GM19468 (cell line): ENCODE results near the gene CMTM4.
"Not testable (repeated sequence)": the region's sequence is repeated elsewhere in the genome, so short reads cannot be mapped to it uniquely, and the experiment has no call there.

ENCODE experiments used
- ATAC-seq: cut with Tn5 transposase; IDR thresholded peaks from one replicate; pipeline ENCODE4 v1.9.1; 2021; ENCODE audit warnings: mild to moderate bottlenecking, moderate library complexity, moderate number of reproducible peaks; ENCODE audit not compliant: unreplicated experiment; ENCODE audit errors: extremely low read depth

CMTM4 gene

DNA sequence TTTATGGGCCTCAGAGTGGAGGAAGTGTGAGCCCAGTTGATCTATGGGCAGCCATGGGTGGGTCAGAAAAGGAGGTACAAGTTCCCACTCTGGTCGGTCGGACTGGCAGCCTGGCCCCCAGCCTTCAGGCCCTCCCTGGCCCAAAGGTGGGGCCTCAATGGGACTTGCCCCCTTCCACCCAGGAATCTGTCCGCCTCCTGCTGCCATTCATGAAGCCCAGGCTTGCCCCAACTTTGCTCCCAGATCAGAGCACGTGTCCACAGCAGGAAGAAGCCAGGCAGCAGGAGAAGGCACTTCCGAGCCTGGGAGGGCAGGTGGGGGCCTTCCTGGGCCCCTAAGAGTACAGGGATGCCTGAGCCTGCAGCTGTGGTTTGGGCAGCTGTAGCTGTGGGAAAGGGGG lies 95.1 kb downstream of the CMTM4 start:
- ATAC-seq, result no peak

DNA sequence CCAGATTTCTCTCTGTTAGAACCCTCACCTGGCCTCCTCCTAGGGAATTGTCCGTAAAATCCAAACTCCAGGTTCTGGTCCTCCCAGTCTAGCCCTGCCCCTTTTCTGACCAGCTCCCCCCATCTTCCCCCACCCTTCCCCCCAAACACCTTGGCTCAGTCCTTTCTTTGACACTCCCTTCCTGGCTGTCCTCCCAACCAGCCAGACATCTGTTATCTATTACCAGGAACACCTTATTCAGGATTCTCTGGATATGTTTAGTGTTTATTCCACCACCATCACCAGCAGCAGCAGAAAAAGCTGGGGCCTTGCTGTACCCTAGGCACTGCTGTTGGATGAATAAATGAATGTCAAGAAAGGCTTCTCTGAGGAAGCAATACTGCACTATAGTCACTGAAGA lies 96.1 kb downstream of the CMTM4 start:
- ATAC-seq, result no peak

DNA sequence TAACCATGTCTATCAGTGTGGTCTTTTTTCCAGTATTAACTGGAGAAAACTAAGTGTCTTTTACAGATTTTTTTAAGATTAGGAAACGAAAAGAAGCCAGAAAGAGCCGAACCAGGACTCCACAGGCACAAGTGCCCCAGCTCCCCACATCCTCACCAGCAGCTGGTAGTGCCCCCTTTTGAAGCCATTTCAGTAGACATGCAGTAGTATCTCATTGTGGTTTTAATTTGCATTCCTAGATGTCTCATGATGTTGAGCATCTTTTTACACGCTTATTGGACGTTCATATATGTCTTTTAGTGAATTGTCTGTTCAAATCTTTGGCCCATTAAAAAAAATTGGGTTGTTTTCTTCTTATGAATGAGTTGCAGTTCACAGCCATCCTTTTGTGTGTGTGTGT lies 96.8 kb downstream of the CMTM4 start:
- ATAC-seq, result no peak

DNA sequence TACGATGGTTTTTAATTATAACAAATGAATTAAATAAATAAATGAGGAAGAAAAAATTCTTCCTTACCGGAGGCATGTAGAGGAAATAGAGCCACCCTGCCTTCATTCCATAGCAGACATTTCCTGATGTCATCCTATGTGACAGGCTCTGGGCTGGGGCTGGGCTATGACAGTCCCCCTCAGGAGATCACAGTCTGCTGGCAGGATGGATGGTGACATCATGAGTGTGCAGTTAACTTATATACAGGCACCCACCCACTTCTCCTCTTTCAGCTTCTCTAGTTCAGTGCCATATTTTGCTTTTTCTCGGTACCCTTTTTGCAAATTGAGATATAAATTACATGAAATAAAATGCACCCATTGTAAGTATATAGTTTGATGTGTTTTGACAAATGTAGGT lies 98.4 kb downstream of the CMTM4 start:
- no peak for ATAC-seq

DNA sequence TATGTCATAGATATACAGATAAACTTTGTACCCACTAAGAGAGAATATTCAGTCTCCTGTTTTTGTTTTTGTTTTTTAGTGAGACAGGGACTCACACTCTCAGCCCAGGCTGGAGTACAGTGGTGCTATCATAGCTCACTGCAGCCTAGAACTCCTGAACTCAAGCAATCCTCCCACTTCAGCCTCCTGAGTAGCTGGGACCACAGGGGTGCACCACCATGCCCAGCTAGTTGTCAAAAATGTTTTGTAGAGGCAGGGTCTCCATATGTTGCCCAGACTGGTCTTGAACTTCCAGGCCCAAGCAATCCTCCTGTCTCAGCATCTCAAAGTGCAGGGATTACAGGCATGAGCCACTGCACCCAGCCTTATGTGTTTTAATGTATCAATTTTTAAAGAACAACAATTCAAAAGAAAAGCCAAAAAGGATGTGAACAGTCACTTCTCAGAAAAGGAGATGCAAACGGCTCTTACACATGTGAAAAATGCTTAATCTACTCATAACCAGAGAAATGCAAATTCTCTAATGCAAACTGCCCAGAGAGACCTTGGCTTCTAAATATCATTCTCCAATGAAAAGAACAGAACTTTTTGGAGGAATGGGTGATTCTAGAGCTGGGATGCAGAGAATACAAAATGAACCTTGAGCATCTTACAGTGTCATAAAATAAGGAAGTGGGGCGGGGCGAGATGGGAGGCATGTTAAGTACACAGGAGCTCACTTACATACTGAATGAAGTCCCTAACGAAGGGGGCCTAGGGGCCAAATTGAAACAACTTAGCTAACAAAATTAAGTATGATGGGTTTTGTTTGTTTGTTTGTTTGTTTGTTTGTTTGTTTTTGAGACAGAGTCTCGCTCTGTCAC lies 99.3 kb downstream of the CMTM4 start:
- ATAC-seq, result no peak

DNA sequence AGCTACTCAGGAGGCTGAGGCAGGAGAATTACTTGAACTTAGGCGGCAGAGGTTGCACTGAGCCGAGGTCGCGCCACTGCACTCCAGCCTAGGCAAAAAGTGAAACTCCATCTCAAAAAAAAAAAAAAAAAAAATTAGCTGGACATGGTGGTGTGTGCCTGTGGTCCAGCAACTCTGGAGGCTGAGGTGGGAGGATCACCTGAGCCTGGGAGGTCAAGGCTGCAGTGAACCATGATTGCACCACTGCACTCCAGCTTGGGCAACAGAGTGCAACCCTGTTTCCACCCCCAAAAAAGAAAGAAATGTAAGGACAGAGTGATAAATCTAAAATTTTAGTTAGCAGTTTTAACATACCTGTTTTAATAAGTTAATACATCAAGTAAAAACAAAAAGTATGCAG lies 100.0 kb downstream of the CMTM4 start:
- not testable (repeated sequence) for ATAC-seq

DNA sequence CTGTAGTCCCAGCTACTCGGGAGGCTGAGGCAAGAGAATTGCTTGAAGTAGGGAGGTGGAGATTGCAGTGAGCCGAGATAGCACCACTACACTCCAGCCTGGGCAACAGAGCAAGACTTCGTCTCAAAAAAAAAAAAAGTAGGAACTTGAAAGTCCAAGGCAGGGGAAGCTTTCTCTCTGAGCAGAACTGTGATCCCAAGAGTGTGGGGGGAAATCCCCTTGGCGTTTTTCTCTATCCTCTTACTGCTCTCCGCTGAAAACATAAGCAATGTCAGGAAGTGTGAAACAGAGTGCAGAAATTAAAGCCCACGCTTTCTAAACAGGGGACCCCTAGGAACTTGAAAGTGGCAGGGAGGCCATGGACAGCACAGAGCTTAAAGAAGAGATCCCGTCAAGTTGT lies 101.8 kb downstream of the CMTM4 start:
- no peak for ATAC-seq

DNA sequence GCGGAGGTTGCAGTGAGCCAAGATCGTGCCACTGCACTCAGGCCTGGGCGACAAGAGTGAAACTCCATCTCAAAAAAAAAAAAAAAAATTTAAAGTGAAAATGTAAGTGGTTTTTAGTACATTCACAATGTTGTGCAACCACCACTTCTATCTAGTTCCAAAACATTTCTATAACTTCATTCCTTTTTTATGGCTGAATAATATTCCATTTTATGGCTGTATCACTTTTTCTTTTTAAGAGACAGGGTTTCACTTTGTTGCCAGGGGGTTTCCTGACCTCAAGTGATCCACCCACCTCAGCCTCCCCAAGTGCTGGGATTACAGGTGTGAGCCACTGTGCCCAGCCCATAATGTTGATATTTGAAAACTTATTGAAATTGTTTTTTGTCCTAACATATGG lies 103.7 kb downstream of the CMTM4 start:
- ATAC-seq, result no peak

DNA sequence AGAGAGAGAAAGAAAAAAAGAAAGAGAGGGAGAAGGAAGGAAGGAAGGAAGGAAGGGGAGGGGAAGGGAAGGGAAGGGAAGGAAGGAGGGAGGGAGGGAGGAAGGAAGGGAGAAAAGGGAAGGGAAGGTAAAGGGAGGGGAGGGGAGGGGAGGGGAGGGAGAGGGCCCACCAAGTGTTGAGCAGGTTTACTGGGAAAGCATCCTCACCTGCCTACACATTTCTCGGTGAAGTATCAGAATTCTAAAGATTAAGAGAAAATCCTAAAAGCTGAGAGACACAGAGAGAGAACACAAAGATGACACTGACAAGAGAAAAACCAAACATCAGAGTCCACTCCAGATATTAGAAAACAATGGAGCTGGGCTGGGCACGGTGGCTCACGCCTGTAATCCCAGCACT lies 104.3 kb downstream of the CMTM4 start:
- no peak for ATAC-seq

DNA sequence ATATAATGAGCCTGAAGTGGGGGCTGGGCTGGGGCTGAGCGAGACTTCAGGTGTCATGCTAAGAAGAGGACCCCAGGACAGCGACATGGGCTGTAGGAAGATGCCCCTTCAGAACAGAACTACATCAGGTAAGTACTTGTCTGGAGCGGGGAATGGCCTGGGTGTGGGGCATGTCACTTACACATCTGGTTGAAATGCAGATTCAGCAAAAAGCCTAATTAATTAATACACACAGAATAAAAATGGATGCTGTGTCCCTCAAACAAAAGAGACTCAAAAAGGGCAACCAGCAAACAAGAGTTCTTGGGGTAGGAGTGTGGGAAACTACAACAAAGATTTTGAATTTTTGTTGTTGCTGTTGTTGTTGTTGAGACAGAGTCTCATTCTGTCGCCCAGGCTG lies 105.5 kb downstream of the CMTM4 start:
- ATAC-seq, result no peak

DNA sequence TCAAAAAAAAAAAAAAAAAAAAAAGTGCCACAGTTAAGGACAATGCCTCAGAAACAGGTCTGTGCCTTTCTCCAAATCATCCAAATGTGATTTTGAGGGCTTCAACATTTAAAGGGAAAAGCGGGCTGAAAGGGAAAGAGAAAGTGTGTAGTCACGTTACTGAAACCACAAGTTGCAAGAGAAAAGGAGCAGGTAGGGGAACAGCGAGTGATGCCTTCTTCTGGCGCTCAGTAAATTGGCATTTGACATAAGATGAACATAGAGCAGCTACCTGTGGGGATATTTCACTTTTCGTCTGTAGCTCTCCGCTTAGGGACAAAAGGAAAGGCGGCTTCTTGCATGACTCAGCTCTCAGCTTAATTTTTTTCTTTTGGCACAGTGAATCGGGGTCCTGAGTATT lies 106.2 kb downstream of the CMTM4 start:
- ATAC-seq, result no peak

DNA sequence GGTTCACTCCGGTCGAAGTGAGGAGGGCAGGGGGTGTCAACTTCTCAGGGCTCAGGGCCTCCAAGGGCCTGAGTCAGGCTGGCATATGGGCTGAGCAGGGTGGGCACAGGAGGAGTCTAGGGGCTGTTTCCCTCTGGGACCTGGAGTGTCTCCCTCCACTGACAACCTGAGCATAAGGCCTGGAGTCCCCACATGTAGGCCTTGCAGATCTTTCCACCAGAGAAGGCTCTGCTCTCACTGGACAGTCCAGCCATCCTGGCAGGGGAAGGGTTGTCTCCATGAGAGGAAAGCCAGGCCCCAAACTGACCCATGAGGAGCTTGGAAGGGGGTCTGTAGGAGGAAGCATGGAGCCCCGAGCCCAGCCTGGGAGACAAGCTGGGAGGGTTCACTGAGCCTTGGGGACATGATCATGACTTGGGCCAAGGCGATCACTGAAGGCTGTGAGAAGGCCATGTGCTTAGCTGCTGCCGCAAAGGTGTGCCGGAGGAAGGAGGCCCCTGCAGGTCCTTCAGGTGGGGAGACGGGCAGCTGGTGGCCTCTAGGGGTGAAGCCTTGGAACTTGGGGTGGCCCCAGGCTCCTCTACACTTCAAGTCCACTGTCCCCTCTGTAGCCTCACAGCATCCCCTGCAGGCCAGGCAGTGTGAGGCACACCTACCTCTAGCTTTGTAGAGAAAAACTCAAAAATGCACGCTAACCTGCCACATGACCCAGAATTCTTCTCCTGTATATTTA lies 107.4 kb downstream of the CMTM4 start:
- ATAC-seq, result no peak

DNA sequence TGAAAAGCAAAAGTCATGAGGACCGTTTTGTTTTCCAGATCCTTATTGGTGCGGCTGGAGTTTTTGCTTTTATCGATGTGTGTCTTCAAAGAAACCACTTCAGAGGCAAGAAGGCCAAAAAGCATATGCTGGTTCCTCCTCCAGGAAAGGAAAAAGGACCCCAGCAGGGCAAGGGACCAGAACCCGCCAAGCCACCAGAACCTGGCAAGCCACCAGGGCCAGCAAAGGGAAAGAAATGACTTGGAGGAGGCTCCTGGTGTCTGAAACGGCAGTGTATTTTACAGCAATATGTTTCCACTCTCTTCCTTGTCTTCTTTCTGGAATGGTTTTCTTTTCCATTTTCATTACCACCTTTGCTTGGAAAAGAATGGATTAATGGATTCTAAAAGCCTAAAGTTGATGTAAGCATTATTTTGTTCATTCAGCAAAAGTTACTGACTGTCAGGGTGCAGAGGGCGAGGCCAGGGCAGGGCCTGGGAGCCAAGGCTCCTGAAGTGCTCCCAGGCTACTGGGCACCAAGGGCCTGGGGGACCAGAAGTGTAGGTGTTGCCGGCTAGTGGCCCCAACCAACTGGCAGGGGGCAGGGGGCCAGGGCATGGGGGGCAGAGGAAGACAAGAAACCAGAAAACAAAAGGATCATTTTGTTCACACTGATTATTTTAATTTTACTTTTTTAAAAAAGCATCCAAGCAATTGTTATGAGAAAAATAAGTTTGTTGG lies 108.5 kb downstream of the CMTM4 start:
- ATAC-seq, result no peak

DNA sequence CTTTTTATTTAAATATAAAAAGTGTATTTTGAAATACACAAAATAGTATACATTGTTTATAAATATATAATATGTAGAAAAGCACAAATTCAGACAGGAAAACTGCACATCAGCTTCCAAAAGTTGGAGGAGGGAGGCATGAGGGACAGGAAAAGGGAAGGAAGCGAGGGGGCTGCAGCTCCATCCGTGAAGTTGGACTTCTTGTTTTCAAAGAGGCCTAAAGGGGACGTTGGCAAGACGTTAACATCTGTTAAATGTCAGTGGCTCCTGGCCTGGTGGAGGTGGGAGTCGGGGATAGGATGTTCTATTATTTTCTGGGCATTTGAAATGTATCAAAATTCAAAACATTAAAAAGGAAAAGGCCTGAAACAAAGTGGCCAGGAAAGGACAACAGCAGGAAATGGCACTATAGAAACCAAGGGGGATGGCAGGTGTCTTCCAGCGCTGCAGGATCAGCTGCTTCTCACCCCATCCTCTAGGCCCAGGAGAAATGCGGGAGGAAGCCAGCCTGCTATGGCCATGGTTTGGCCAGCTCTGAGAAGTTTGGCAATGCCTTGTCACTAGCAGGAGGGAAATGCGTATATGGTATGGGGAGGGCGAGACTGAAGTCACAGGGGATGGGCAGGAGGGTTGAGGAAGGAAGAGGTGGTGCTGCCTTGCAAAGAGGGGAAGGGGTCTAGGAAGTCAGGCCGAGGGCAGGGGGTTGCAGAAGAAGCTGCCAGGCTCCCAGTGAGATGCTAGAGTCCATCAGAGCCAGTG lies 110.9 kb downstream of the CMTM4 start:
- no peak for ATAC-seq

DNA sequence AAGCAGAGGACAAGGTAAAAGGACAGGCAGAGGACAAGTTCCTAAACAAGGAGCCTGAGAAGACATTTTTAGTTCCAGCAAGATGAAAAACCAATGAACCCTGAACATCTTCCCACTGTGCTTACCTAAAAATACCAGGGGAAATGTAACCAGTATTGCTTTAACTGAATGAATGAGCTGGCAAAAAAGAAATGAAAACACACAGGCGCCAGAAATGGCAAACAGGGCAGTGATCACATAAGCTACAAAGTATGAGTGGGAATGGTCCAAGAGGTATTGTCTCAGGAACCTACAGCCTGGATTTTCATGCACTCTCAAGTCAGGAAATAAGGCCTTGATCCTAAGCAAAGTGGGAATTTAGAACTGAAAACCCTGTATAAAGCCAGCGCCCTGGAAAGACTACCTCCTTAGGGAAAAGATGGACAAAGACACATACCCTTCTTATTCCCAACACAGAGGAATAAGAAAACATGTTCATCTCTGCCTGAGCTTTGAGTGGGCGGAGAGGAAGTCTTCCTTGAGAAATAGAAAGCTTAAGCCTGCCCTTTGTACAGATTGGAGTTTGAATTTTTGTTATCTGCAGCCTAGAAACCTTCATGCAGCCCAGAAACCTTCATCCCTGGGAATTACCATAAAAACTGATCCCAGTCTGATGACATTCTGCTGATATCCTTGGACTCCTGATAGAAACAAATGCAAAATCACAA lies 115.1 kb downstream of the CMTM4 start:
- no peak for ATAC-seq

DNA sequence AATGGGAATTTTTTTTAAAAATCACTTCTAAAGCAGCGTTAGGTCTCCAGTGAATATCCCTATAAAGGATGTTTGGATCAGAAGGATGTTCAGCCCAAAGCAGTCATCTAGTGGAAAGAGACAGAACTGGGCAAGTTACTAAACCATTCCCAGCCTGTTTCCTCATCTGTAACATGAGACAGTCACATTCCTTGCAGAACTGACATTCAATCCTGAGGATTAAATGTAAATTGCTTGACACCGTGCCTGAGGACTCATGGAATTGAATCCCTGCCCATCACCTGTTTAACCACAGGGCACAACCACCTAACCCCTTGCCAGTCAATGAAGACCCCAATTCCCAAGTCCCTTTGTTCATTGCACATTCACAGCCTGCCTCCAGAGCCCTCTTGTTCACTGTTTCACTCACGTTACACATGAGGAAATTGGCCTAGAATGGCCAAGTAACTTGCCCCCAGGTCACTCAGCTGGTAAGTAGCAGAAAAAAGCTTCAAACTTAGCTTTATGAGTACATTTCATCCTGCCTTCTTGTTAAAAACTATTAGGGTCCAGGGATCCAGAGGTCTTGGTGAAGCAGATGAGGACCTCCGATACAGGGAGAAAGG lies 115.8 kb downstream of the CMTM4 start:
- ATAC-seq, result no peak

DNA sequence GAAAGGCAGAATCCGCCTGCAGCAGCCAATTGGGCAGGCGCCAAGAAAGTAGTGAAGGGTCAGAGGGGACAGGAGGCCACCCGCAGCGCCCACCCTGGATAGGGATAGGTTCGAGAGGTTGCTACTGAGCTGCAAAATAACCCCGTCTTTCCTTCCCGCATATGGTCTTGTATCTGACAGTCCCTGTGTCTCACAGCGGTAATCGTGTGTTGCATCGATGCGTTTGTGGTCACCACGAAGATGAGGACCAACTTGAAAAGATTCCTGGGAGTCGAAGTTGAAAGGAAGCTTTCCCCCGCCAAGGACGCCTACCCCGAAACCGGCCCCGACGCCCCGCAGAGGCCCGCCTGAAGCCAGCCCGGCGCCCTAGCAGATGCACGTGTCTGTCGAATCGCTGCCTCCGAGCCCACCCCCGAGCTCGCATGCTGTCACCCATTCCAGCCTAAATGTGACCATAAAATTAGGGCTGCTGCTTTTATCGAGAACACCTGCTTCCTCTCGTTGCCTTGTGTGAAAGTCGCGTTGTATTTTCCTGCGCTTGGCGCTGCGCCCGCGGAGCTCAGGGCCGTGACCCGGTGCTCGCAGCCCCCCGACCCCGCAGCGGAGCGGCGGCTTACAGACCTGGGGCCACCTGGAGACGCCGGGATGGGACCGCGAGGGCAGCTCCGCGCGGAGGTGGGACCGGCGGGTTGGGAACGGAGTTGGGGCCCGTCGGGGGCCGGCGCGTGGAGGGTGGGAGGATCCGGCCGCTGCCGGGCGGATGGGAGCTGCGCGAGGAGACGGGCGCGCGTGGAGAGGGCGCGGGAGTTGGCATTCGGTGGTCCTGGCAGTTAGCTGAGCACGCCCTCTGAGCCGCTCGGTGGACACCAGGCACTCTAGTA lies 117.7 kb downstream of the CMTM4 start, which contains the start of gene CMTM2:
Gene CMTM2 (plus strand): TSS at position 813 of the 881 bp plus-strand sequence. CDS start 145 bp downstream, outside the sequence.
- ATAC-seq, result no peak

DNA sequence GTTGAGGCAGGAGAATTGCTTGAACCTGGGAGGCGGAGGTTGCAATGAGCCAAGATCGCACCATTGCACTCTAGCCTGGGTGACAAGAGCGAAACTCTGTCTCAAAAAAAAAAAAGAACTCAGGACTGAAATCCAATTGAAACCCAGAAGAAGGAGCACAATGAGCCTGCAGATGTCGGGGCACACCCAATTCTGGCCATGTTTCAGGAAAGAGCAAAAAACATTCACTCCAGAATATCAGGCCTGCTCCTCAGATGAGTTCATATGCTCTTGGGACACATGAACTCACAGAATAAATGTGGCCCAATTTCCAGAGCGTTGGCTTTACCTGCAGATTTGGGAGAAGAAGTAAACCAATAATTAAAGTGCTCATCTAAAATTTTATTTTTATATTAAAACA lies 120.2 kb downstream of the CMTM4 start:
- ATAC-seq, result no peak
